ENCODE measurements around the gene CDCA4.

Gene CDCA4

DNA sequence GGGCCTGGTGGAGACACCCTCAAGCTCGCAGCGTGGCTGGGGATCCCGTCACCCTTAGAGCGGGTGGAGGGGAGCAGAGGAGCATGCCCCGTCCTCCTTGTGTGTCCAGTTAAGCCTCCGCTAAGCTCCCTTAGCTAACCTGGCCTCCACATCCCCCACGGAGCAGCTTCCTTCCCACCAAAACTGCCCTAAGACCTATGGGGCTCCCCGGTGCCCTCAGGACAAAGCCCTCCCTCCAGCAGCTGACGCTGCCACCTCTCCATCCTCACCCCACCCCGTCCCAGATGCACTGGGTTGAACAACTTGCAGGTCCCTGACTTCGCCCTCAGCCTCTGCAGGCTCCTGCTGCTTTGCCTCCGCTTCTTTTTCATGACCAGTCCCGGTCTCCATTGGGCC is 46.7 kb downstream of the CDCA4 start:
- peak overlapping the region; percentile 86 for H3K27ac ChIP-seq (ENCODE audit: low read length, poor library complexity, severe bottlenecking)
- peaks cover 17% of the 10 kb centered on the region for H3K79me1 ChIP-seq (replicated peaks; ENCODE audit: low read length, poor library complexity, severe bottlenecking)
- no peak overlapping the region for H3K23ac ChIP-seq (ENCODE audit: low read length in 2 of 2)
- peak overlapping the region; percentile 91 for H3K9ac ChIP-seq (ENCODE audit: low read length)
- no peak overlapping the region for H4K8ac ChIP-seq (ENCODE audit: low read length)
- H3K36me3 ChIP-seq (ENCODE audit: control insufficient read depth in 1 of 2, insufficient read depth in 2 of 2, low read depth in 1 of 2, low read length in 2 of 2) = peaks cover 0 to 5% of the 10 kb centered on the region in 2 experiments
- 93% methylated on average over 13 of the region's 13 CpGs for WGBS
- H2BK5ac ChIP-seq (ENCODE audit: low read depth, low read length, poor library complexity, severe bottlenecking) = no peak overlapping the region
- H2BK12ac ChIP-seq (ENCODE audit: low read length in 2 of 2) = peak overlapping the region; percentile 23 to 83
- no peaks in the 10 kb centered on the region for H3K9me3 ChIP-seq (ENCODE audit: control insufficient read depth, low read length)
- H3K4me1 ChIP-seq (ENCODE audit: control insufficient read depth, insufficient read depth, low read depth, low read length) = peaks cover 92% of the 10 kb centered on the region
- H2AFZ ChIP-seq (ENCODE audit: low read depth, low read length) = no peak overlapping the region
- peak overlapping the region; percentile 58 to 63 for H3K4ac ChIP-seq (ENCODE audit: low read depth in 1 of 2, low read length in 2 of 2)
- peak overlapping the region; percentile 23 to 83 for H3K18ac ChIP-seq (ENCODE audit: low read depth in 1 of 2, low read length in 2 of 2)
- peak overlapping the region in 1 of 2 experiments; percentile 64 for H3K4me3 ChIP-seq (ENCODE audit: insufficient read depth in 1 of 2, low read depth in 1 of 2, low read length in 2 of 2)
- H3K4me2 ChIP-seq (ENCODE audit: low read length, poor library complexity, severe bottlenecking) = no peak overlapping the region
- H3K27me3 ChIP-seq (ENCODE audit: control insufficient read depth in 1 of 2, insufficient read depth in 1 of 2, low read length in 2 of 2) = no peaks in the 10 kb centered on the region
- no peak for DNase-seq
- H2BK15ac ChIP-seq (ENCODE audit: low read depth, poor library complexity, severe bottlenecking) = peak overlapping the region; percentile 26
- H3K14ac ChIP-seq (ENCODE audit: low read length in 2 of 2) = peak overlapping the region in 1 of 2 experiments; percentile 18
- H2BK120ac ChIP-seq (ENCODE audit: low read depth, low read length) = no peak overlapping the region
- peak overlapping the region; percentile 80 for H2AK5ac ChIP-seq (ENCODE audit: low read length, severe bottlenecking)
- H4K91ac ChIP-seq (ENCODE audit: low read length) = peak overlapping the region; percentile 86

DNA sequence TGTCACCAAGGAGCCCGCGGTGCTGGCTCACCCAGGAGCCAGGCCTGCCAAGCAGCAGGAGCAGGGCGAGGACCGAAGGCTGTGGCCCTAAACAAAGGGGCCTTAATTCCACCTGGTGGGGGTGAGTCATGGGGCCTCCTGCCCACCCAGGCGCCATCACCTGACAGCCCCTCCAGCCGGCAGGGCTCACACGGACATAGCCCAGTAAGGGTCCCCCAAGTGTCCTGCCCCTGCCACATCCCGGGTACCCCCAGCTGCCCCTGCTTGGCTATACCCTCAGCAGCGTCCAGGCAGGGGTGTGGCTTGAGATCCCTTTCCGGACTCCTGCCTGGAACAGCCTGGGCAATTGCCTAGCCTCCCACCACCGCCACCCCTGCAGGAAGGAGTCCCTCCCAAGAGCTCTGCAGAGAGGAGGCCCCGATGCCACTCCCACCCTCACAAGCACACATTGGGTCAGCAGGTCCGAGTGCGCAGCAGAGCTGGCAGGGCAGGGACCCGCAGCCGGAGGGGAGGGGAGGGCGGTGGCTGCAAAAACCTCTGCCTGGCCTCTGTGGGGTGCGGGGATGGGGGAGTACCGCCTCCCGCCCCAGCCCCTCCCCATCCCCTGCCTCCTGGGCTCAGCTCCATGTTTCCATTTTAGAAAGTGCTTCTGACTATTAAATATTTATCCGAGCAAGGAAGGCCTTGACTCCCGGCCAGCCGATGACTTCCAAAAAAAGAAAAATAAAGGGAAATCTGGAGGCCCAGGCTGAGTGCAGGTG is 47.3 kb downstream of the CDCA4 start:
- H3K4ac ChIP-seq (ENCODE audit: low read depth in 1 of 2, low read length in 2 of 2) = peak overlapping the region; percentile 10 to 91
- H2BK15ac ChIP-seq (ENCODE audit: low read depth, poor library complexity, severe bottlenecking) = peak overlapping the region; percentile 66
- peak overlapping the region; percentile 86 for H3K27ac ChIP-seq (ENCODE audit: low read length, poor library complexity, severe bottlenecking)
- H3K14ac ChIP-seq (ENCODE audit: low read length in 2 of 2) = no peak overlapping the region
- H3K27me3 ChIP-seq (ENCODE audit: control insufficient read depth in 1 of 2, insufficient read depth in 1 of 2, low read length in 2 of 2) = no peaks in the 10 kb centered on the region
- peak overlapping the region; percentile 32 for H2AFZ ChIP-seq (ENCODE audit: low read depth, low read length)
- no peaks in the 10 kb centered on the region for H3K9me3 ChIP-seq (ENCODE audit: control insufficient read depth, low read length)
- H3K23ac ChIP-seq (ENCODE audit: low read length in 2 of 2) = peak overlapping the region in 1 of 2 experiments; percentile 47
- peak overlapping the region; percentile 86 for H4K91ac ChIP-seq (ENCODE audit: low read length)
- no peak overlapping the region for H3K4me2 ChIP-seq (ENCODE audit: low read length, poor library complexity, severe bottlenecking)
- peak overlapping the region; percentile 80 for H2AK5ac ChIP-seq (ENCODE audit: low read length, severe bottlenecking)
- peak overlapping the region; percentile 91 for H3K9ac ChIP-seq (ENCODE audit: low read length)
- no peak for DNase-seq
- peaks cover 17% of the 10 kb centered on the region for H3K79me1 ChIP-seq (replicated peaks; ENCODE audit: low read length, poor library complexity, severe bottlenecking)
- H3K18ac ChIP-seq (ENCODE audit: low read depth in 1 of 2, low read length in 2 of 2) = peak overlapping the region; percentile 37 to 90
- H3K4me1 ChIP-seq (ENCODE audit: control insufficient read depth, insufficient read depth, low read depth, low read length) = peaks cover 92% of the 10 kb centered on the region
- peak overlapping the region; percentile 70 to 73 for H2BK12ac ChIP-seq (ENCODE audit: low read length in 2 of 2)
- H2BK5ac ChIP-seq (ENCODE audit: low read depth, low read length, poor library complexity, severe bottlenecking) = peak overlapping the region; percentile 11
- peak overlapping the region; percentile 79 for H4K8ac ChIP-seq (ENCODE audit: low read length)
- 24% methylated on average over 14 of the region's 23 CpGs for WGBS
- H3K4me3 ChIP-seq (ENCODE audit: insufficient read depth in 1 of 2, low read depth in 1 of 2, low read length in 2 of 2) = peak overlapping the region in 1 of 2 experiments; percentile 64
- peak overlapping the region; percentile 44 for H2BK120ac ChIP-seq (ENCODE audit: low read depth, low read length)
- peaks cover 0 to 5% of the 10 kb centered on the region in 2 experiments for H3K36me3 ChIP-seq (ENCODE audit: control insufficient read depth in 1 of 2, insufficient read depth in 2 of 2, low read depth in 1 of 2, low read length in 2 of 2)

DNA sequence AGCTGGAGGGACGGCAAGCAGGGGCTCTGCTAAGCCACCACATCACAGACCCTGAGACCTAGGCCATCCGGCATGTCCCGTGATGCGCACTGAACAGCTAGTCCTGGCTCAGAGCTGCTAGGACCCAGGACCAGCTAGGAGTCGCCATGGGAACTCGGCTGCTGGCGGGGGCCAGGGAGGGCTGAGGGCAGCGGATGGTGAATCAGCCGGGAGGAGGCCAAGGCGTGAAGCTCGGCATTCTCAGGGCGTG is 47.8 kb downstream of the CDCA4 start:
- H3K4me3 ChIP-seq (ENCODE audit: insufficient read depth in 1 of 2, low read depth in 1 of 2, low read length in 2 of 2) = peak overlapping the region in 1 of 2 experiments; percentile 66
- peak overlapping the region; percentile 84 for H4K8ac ChIP-seq (ENCODE audit: low read length)
- no peak overlapping the region for H3K14ac ChIP-seq (ENCODE audit: low read length in 2 of 2)
- H2BK15ac ChIP-seq (ENCODE audit: low read depth, poor library complexity, severe bottlenecking) = peak overlapping the region; percentile 88
- no peaks in the 10 kb centered on the region for H3K27me3 ChIP-seq (ENCODE audit: control insufficient read depth in 1 of 2, insufficient read depth in 1 of 2, low read length in 2 of 2)
- peak overlapping the region; percentile 91 for H3K9ac ChIP-seq (ENCODE audit: low read length)
- peak overlapping the region; percentile 86 for H3K27ac ChIP-seq (ENCODE audit: low read length, poor library complexity, severe bottlenecking)
- DNase-seq = peak; percentile 93
- H3K4me2 ChIP-seq (ENCODE audit: low read length, poor library complexity, severe bottlenecking) = no peak overlapping the region
- H3K79me1 ChIP-seq (replicated peaks; ENCODE audit: low read length, poor library complexity, severe bottlenecking) = peaks cover 17% of the 10 kb centered on the region
- H2BK5ac ChIP-seq (ENCODE audit: low read depth, low read length, poor library complexity, severe bottlenecking) = no peak overlapping the region
- H4K91ac ChIP-seq (ENCODE audit: low read length) = peak overlapping the region; percentile 97
- peak overlapping the region; percentile 47 to 58 for H3K4ac ChIP-seq (ENCODE audit: low read depth in 1 of 2, low read length in 2 of 2)
- peak overlapping the region; percentile 58 to 86 for H3K18ac ChIP-seq (ENCODE audit: low read depth in 1 of 2, low read length in 2 of 2)
- H2BK120ac ChIP-seq (ENCODE audit: low read depth, low read length) = peak overlapping the region; percentile 39
- H2AK5ac ChIP-seq (ENCODE audit: low read length, severe bottlenecking) = peak overlapping the region; percentile 94
- no peaks in the 10 kb centered on the region for H3K9me3 ChIP-seq (ENCODE audit: control insufficient read depth, low read length)
- H3K4me1 ChIP-seq (ENCODE audit: control insufficient read depth, insufficient read depth, low read depth, low read length) = peaks cover 96% of the 10 kb centered on the region
- 15% methylated on average over 12 of the region's 12 CpGs for WGBS
- peak overlapping the region; percentile 32 for H2AFZ ChIP-seq (ENCODE audit: low read depth, low read length)
- peak overlapping the region; percentile 51 to 93 for H2BK12ac ChIP-seq (ENCODE audit: low read length in 2 of 2)
- no peak overlapping the region for H3K23ac ChIP-seq (ENCODE audit: low read length in 2 of 2)
- H3K36me3 ChIP-seq (ENCODE audit: control insufficient read depth in 1 of 2, insufficient read depth in 2 of 2, low read depth in 1 of 2, low read length in 2 of 2) = peaks cover 0 to 5% of the 10 kb centered on the region in 2 experiments

DNA sequence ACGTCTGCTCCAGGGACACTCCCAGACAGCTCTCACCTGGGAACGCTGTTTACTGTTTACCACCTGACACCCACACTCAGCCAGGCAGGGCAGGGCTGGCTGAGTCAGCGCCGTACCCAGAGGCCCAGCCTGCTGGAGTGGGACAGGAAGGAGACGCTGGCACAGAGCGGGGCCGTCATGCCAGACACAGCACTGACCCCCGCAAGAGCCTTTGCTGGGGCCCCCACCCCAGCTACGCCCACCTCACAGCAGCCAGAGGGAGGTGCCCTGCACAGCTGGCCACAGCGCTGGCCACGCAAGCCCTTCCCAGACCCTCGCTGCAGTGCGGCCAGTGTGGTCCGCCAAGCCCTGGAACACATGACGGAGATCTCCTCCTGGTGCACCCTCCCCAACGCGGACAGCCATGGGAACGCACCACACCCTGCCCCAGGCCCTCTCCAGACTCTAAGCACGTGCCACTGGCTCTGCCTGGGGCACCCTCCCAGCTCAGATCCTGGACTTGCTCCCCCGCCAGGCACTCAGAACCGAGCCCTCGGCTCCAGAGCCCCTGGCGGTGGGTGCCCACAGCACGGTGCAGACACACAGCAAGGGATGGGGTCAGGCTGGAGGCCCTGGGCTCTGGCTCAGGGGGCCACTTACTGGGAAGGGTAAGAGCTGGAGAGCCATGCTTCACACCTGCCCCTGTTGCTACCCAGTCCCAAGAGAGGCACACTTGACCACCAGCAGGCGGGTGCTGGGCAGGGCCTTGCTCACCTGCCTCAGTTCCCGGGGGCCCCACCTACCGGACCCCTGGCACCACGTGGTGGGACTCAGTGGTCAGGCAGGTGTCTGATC is 48.4 kb downstream of the CDCA4 start:
- H3K79me1 ChIP-seq (replicated peaks; ENCODE audit: low read length, poor library complexity, severe bottlenecking) = peaks cover 17% of the 10 kb centered on the region
- H3K9ac ChIP-seq (ENCODE audit: low read length) = peak overlapping the region; percentile 91
- peaks cover 0 to 5% of the 10 kb centered on the region in 2 experiments for H3K36me3 ChIP-seq (ENCODE audit: control insufficient read depth in 1 of 2, insufficient read depth in 2 of 2, low read depth in 1 of 2, low read length in 2 of 2)
- H3K18ac ChIP-seq (ENCODE audit: low read depth in 1 of 2, low read length in 2 of 2) = peak overlapping the region; percentile 58 to 86
- peak overlapping the region; percentile 90 for H2BK15ac ChIP-seq (ENCODE audit: low read depth, poor library complexity, severe bottlenecking)
- H2AFZ ChIP-seq (ENCODE audit: low read depth, low read length) = peak overlapping the region; percentile 32
- H4K91ac ChIP-seq (ENCODE audit: low read length) = peak overlapping the region; percentile 97
- no peaks in the 10 kb centered on the region for H3K27me3 ChIP-seq (ENCODE audit: control insufficient read depth in 1 of 2, insufficient read depth in 1 of 2, low read length in 2 of 2)
- peak overlapping the region in 1 of 2 experiments; percentile 29 for H3K14ac ChIP-seq (ENCODE audit: low read length in 2 of 2)
- peak overlapping the region; percentile 51 to 93 for H2BK12ac ChIP-seq (ENCODE audit: low read length in 2 of 2)
- no peaks in the 10 kb centered on the region for H3K9me3 ChIP-seq (ENCODE audit: control insufficient read depth, low read length)
- no peak overlapping the region for H3K4me2 ChIP-seq (ENCODE audit: low read length, poor library complexity, severe bottlenecking)
- H3K27ac ChIP-seq (ENCODE audit: low read length, poor library complexity, severe bottlenecking) = peak overlapping the region; percentile 66
- H4K8ac ChIP-seq (ENCODE audit: low read length) = peak overlapping the region; percentile 84
- H3K4me1 ChIP-seq (ENCODE audit: control insufficient read depth, insufficient read depth, low read depth, low read length) = peaks cover 97% of the 10 kb centered on the region
- peak; percentile 28 for DNase-seq
- H2BK5ac ChIP-seq (ENCODE audit: low read depth, low read length, poor library complexity, severe bottlenecking) = peak overlapping the region; percentile 74
- H3K23ac ChIP-seq (ENCODE audit: low read length in 2 of 2) = no peak overlapping the region
- WGBS = 72% methylated on average over 28 of the region's 28 CpGs
- peak overlapping the region in 1 of 2 experiments; percentile 66 for H3K4me3 ChIP-seq (ENCODE audit: insufficient read depth in 1 of 2, low read depth in 1 of 2, low read length in 2 of 2)
- peak overlapping the region; percentile 94 for H2AK5ac ChIP-seq (ENCODE audit: low read length, severe bottlenecking)
- peak overlapping the region; percentile 47 to 89 for H3K4ac ChIP-seq (ENCODE audit: low read depth in 1 of 2, low read length in 2 of 2)
- peak overlapping the region; percentile 39 for H2BK120ac ChIP-seq (ENCODE audit: low read depth, low read length)

All from mesenchymal stem cell (in vitro differentiated cells and primary cell).